Stimulated activated CD8-positive, alpha-beta memory T cell treated with anti-CD3 and anti-CD28 coated beads, Interleukin-7, amount 100 ng/mL, for 24 hours (primary cell): ENCODE results near the gene TPRKB.
"Not testable (repeated sequence)": the region's sequence is repeated elsewhere in the genome, so short reads cannot be mapped to it uniquely, and the experiment has no call there.

Experiments
- DNase-seq: peaks from one replicate; pipeline ENCODE4 v3.0.0-alpha.2; 2020; ENCODE audit warnings: low read depth

Gene TPRKB

DNA sequence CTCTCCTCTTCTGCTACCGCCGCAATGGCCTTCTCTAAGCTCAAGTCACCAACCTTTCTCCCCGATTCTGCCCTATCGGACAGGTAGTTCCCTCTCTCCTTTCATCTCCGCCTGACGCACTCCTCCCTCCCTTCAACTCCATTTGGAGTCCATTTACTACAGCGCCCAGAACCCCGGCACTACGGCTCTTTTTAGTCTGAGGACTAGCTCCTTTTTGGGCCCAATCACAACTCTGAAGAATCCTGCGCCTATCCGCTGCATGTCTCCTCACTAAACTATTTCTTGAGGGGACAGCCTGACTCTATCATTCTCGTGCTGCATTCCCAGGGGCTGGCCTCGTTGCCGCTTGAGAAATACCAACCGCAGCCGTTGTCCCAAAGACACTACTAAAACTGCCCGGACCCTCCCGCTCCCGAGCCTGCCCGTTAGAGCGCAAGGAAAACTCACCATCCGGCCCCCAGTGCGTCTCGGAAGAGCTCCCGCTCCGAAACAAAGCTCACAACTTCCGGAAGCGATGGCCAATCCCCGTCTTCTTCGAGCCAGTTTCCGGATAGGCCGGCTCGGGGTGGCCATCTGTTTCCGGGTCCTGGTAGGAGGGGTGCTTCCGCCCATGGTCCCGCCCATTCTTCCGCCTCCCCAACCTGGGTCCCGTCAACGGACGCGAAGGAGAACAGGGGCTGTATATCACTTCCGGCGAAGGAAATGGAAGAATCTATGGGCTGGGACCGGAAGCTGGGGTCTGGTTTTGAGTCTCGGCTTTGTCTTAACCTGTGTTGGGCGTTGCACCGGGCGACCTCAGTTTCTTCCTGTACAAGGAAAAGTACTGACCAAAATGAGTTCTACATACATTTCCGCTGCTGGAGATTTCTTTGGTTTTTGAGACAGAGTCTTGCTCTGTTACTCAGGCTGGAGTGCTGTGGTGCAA is at the start of gene TPRKB:
Gene TPRKB (minus strand): TSS at position 491 of the 925 bp plus-strand sequence. CDS start 2,776 bp downstream, outside the sequence.
- DNase-seq: peak; percentile 91

DNA sequence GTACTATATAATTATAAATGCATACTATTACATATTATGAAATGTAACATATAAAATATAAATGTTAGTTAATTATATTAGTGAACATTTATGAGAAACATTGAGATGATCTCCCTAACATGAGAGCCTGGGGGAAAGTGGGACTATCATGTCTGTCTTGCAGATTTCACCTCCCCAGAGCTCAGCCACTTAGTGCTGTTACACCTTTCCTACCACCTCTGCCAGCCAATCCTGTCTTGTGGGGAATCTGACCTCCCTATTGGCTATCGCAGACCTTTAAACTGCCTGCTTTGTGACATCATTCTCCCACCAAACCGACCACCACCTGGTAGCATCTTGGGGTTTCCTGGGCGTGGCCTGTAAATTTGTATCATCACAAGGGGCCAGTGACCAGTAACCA is 46.7 kb upstream of the TPRKB start, which contains the start of gene C2orf78:
Gene C2orf78 (plus strand): TSS at position 301 of the 400 bp plus-strand sequence. CDS start 127 bp downstream, outside the sequence.
- DNase-seq: not testable (repeated sequence)

DNA sequence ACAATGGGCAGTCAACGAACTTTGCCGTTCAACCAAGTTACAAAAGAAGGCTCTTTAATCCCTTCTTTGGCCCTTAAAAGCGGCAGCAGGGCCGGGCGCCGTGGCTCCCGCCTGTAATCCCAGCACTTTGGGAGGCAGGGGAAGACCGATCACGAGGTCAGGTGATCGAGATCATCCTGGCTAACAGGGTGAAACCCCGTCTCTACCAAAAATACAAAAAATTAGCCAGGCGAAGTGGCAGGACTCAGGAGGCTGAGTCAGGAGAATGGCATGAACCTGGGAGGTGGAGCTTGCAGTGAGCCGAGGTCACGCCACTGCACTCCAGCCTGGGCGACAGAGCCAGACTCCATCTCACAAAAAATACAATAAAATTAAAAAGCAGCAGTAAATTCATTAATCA is 46.3 kb upstream of the TPRKB start:
- not testable (repeated sequence) for DNase-seq

DNA sequence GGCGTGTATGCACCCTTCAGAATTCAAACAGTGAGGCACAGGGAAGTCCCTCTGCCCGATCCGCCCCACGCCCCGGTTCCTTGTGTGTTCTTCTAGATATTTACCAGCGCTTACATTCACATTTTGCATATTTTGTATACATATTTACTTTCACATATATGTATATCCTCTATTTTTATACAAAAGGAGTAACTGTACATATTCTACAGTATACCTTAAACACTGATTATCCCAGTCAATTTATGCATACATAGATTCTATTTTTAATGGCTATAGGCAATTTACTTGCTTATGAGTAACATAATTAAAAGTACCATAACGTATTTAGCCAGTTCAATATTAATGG is 43.1 kb upstream of the TPRKB start:
- no peak for DNase-seq

DNA sequence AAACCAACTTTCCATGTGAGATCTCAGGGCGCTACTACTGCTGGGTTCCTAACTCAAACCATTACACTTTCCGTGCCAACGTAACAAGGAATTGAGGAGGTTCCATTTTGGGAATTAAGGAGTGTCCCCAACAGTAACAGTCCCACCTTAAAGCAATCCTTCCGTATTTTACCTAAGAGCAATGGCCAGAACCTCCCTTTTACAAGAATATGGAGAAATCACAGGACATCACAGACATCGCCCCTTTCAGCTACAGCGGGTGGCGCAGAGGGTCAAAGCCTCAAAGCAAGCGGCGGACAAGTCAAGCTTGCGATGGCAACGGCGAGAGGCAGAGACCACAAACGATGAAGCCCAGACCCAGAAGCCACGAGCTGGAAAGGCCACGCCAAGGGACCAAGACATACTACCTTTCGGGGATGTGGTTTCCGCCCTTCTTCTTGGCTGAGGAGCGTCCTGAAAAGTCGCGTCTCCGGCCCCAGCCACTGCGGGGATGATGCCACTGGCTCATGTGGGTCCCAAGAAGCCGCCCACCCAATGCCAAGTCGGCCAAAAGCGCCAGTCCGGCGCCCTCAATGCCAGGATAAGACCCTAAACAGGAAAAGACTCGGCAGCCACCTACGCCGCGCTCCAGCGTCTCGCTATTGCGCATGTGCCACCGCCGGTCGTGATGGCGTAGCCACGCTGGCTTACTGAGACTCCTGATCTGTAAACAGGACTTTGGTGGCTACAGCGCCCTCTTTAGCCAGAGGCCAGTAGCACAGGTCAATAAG is 42.5 kb upstream of the TPRKB start, which contains the start of gene DUSP11:
Gene DUSP11 (minus strand): TSS at position 637 of the 770 bp plus-strand sequence. CDS start 129 bp downstream, at position 508.
- DNase-seq: peak; percentile 97

DNA sequence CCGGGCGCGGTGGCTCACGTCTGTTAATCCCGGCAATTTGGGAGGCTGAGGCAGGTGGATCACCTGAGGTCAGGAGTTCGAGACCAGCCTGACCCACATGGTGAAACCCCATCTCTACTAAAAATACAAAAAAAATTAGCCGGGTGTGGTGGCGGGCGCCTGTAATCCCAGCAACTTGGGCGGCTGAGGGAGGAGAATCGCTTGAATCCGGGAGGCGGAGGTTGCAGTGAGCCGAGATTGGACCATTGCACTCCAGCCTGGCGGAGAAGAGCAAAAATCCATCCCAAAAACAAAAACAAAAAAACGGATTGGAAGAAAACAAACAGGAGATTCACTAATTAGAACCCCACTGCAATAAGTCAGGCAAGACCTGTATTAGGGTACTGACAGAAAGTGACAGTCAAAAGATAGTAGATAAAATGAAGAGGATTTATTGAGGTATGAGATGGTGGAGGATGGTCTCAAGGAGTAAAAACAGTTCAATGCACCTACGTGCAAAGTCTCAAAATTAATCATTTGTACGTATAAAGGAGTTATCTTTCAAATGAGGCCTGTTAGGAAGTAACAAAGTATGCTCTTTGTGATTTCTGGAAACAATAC is 41.8 kb upstream of the TPRKB start:
- not testable (repeated sequence) for DNase-seq

DNA sequence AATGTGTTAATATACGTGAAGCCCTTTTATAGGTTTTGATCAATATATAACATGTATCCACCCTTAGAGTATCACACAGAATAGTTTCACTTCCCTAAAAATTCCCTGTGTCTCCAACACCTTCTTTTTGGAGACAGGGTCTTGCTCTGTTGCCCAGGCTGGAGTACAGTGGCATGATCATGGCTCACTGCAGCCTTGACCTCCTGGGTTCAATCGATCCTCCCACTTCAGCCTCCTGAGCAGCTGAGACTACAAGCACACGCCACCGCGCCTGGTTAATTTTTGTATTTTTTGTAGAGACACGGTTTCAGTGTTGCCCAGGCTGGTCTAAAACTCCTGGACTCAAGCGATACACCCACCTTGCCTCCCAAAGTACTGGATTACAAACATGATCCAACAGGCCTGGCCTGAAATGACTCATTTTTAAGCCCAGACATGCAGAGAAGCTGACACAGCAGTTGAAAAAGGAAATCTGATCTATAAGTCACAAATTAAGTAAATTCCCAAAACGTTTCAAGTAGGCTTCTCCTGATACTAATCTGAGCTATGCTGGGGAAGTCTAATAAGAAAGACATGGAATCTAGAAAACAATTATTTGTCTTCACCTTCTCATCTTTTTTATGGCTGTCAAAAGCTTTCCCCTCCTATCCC is 39.8 kb upstream of the TPRKB start:
- no peak for DNase-seq

DNA sequence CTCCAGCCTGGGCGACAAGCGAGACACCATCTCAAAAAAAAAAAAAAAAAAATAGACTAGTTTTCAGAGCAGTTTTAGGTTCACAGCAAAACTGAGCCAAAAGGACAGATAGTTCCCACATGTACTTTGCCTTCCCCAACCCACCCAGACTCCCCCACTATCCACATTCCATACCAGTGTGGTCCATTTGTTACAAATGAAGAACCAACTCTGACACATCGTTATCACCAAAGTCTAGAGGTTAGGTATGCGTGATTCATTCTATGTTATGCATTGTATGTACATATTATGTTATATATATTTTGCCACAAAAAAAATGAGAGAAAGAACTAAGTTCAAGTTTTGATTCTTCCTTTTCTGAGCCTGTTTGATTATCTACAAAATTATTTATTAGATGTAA is 39.2 kb upstream of the TPRKB start:
- DNase-seq: no peak

DNA sequence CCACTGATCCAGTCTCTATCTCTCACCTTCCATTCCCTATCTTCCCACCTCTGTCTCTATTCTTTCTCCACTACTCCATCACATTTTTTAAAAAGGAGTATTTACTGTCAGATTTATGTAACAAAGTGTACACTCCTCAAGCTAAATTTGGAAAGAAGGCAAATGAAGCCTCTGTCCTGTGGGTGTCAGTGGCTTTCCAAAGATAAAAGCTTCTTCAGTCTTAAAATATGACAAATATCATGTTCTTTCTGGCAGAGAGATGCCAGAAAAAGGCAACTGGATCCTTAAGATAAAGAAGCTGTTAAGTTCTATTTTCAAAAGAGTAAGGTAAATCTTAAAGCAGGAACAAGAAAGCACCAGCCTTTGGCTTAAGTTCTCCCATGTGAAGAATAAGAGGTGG is 35.7 kb upstream of the TPRKB start:
- no peak for DNase-seq

DNA sequence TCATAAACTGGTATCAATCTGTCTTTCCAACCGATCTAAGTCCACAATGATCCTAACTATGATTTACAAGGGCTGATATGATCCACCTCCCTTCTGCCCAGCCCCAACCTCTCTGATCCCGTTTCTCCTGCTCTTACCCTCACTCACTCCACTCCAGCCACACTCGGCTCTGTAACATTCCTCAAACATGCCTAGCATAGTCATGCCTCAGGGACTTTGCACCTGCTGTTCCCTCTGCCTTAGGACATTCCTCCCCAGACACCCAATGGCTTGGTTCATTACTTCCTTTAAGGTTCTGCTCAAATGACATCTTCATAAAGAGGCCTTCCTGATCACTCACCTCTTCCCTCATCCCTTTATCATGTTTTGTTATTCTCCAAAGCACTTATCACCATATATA is 33.6 kb upstream of the TPRKB start:
- DNase-seq: no peak

DNA sequence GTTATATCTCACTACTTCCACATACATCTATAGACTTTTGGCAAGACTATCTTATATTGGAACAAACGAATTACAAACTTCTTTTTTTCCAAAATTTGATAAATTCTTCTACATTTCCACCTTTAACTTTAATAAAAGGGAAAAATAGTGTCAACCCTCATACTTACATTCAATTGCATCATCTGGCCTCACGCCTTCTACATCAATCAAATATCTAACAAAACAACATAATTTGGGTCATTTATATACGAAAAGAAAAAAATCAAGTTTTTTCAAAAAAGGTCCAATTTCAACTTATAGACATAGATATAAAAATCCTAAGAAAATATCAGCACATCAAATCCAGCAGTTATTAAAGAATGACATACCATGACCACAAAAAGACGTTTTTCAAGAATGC is 29.8 kb upstream of the TPRKB start:
- DNase-seq: no peak

DNA sequence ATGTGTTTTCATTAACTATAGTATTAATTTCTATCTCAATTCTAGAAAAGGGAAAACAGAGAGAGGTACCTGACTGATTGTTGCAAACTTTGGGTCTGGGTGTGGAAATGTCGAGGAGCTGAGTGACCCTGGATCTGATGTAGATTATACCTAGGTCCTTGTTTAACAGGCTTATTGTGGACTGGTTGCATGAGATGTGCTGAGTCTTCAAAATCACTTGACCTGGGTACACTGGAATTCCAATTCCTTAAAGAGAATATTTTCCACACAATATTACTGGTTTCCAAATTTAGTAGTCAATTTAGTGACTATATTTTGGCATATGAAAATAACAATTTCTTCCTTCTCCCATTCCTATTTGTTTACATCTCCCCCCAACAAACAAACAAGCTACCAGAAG is 29.2 kb upstream of the TPRKB start:
- no peak for DNase-seq

DNA sequence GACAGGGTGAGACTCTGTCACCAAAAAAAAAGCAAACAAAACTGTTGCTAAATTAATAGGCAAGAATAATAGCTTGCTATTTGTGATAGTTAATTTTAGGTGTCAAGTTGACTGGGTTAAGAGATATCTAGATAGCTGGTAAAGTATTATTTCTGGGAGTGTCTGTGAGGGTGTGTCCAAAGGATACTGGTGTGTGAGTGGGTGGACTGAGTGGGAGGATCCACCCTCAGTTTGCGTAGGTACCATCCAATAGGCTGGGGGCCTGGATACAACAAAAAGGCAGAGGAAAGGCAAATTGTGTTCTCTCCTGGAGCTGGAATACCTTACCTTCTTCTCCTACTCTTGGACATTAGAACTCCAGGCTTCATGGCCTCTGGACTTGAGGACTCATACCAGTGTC is 27.8 kb upstream of the TPRKB start:
- no peak for DNase-seq

DNA sequence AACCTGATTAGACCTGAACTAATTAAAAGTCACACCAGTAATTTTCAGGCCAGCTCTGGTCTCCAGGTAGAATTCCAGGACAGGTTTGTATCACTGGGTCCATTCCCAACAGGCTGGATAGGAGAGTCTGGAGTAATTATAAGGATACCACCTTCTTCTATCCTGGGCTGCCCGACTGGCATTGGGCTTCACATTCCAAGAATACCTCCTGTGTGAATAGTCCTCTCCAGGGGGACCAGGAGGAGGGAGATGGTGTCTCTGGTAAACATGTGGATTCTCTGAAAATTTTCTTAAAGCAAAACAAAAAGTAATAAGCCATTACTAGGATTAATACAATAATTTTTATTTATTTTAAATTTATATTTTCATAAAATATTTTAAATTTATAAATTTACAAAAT is 25.4 kb upstream of the TPRKB start:
- no peak for DNase-seq

DNA sequence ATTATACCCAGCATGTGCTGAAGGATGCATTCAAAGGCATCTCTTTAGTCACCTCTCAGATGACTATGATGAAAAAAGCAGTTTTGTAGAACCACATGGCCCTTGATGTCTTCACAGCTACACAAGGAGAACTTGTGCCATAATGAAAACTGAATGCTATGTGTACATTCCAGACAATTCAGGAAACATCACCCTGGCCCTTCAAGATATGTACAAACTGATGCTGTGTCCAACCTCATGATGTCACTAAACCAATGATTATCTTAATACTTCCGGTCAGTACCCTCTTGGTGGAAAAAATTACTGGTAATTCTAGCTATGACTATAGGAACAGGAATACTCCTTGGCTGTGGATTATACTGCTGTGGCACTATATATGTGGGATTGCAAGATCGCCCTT is 22.8 kb upstream of the TPRKB start:
- no peak for DNase-seq

DNA sequence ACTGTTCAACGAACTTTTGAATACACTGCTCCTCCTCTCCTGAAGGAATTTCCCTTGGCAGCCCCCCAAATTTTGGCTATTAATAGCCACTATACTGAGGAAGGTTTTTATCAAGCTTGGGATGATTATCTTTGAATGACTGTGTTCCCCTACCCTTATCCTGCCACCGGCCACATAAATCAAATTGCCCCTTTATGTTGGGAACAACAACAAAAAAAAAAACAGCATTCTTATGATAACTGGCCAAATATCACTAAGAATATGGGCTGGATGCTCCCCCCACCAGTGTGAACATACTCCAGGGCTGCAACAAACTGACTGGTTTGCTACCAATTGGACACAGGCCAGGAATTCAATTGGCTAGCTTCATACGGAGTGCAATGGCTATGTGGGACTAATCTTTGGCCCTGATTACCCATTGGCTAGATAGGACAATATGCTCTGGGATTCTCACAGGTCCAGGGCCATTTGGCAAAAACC is 22.2 kb upstream of the TPRKB start:
- no peak for DNase-seq

DNA sequence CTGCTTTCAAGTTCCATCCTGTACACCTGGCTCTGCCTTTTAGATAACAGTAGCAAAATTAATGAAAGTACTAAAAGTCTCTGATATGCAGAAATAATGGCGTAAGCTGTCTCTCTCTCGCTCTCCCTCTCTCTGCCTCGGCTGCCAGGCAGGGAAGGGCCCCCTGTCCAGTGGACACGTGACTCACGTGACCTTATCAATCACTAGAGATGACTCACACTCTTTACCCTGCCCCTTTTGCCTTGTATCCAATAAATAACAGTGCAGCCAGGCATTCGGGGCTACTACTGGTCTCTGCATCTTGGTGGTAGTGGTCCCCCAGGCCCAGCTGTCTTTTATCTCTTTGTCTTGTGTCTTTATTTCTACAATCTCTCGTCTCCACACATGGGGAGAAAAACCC is 17.2 kb upstream of the TPRKB start:
- not testable (repeated sequence) for DNase-seq

DNA sequence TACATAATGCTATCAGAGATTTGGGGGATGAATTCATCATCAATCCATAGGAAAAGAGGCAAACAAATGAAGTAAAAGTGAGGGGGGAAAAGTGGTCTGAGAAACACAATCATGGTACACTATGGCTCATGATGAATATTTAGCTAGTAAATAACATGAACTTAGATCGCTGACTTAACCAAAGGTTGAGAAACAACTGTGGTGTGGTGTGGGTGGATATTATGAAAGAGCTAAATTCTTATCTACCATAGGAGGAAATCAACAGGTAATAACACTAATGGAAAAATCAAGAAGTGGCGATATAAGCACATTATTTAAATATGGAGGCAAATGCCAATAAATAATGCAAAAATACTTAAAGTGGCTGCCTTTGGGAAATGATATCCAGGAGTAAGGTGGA is 12.2 kb upstream of the TPRKB start:
- no peak for DNase-seq

DNA sequence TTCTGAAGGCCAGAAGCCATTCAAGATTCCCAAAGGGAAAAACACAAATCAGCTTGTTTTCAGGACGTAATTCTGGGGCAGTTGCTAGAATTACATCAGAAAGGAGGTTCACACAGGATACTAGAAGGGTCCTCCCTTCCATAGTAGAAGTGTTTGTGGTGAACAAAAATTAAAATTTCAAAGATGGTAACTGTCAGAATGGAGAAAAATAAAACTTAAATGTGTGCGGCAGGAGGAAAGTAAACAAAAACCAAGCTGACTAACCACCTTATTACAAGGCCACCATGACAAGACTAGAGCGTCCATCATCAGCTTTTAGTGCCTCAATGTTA is 9.7 kb upstream of the TPRKB start:
- DNase-seq: no peak

DNA sequence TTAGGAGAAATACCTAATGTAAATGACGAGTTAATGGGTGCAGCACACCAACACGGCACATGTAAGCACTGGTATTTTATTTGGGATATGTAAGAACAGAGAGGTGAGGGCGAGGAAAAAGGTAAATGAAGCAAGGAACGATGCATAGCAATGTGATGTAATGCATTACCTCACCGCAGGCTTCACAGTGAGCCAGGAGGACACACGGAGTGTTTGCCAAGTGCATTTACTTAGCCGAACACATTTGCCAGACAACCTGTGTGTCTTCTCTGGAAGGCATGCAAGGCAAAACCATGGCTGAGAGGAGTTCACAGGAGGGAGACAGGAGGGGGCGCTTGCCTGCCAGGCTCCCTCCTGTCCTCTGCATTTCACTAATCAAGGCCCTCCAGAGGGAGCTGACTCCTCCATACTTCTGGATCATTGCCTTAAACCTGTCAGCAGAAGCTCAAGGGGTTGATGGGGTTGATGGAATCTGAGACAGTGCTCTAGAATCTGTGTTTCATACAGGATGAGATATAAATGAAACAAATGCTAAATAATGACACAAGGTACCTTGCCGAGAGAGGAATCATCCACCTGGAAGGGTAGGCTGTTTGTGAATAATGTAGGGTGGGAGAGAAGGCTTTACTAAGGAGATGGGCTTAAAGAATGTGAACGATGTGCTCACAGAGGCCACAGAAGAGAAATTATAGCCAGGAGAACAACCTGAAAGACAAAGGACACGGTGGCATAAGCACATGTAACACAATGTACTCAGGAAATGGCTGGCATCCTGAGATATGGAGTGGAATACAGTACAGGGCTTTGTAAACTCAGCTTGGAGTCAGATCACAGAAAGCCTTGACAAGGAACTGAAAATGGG is 9.1 kb upstream of the TPRKB start:
- DNase-seq: no peak

DNA sequence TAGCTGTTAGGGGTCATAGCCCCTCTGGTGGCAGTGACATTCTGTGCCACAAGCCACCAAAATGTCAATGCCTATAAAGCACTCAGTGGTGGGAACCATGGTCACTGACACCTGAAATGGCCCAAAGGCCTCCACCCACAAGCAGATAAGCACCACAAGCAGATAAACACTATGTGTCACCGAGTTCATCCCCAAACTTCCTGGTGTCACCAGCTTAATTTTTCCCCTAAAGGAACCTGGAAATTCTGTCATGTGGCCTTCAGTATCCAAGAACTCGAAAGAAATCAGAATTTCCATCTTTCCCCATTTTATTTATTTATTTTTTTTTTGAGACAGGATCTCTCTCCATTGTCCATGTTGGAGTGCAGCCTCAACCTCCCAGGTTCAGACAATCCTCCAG is 3.6 kb upstream of the TPRKB start:
- no peak for DNase-seq
